ENCODE data around the gene MLPH. TPM values are rescaled to one million over a fixed set of nuclear protein-coding genes. Genes with fewer than 3 reads are reported as not detected.

The MLPH gene
- total and polyA plus RNA-seq, 2 of the 4 experiments (the other 2 are of a cell fraction), result 13.8 to 21.6 TPM

GRCh38 chr2:237591141-237591881 is 104.3 kb downstream of the MLPH start:
- Histone ChIP-seq H2BK5ac (ENCODE audit: low read depth, low read length, poor library complexity, severe bottlenecking) (no peak overlapping the region), H4K91ac (ENCODE audit: insufficient read depth, low read depth, low read length) (no peak overlapping the region), H3K18ac (ENCODE audit: low read depth, low read length) (no peak overlapping the region), H3K4ac (ENCODE audit: low read depth, low read length) (no peak overlapping the region), H3K14ac (replicated peaks; ENCODE audit: low read depth, low read length) (no peak overlapping the region), H3K4me2 (ENCODE audit: low read depth, low read length) (no peak overlapping the region), H3K4me1 (ENCODE audit: control insufficient read depth, insufficient read depth, low read length) (peaks cover 6% of the 10 kb centered on the region), H4K20me1 (ENCODE audit: insufficient read depth, low read length) (no peaks in the 10 kb centered on the region), H3K9ac (ENCODE audit: low read depth, low read length) (no peak overlapping the region), H3K23ac (ENCODE audit: low read depth, low read length) (no peak overlapping the region), H2BK20ac (ENCODE audit: low read depth, low read length) (no peak overlapping the region), H3K9me1 (ENCODE audit: insufficient read depth, low read length) (no peaks in the 10 kb centered on the region), H3K56ac (ENCODE audit: extremely low read depth, insufficient read depth, low read length) (no peak overlapping the region), H2BK120ac (ENCODE audit: low read depth, low read length) (no peak overlapping the region), H3K27ac (ENCODE audit: insufficient read depth, low read length) (no peak overlapping the region), H3K79me1 (ENCODE audit: low read depth in 1 of 2, low read length in 2 of 2) (no peaks in the 10 kb centered on the region), H3K36me3 (ENCODE audit: control insufficient read depth, insufficient read depth, low read length) (no peaks in the 10 kb centered on the region), H2BK15ac (ENCODE audit: low read depth, low read length) (no peak overlapping the region), H3K9me3 (ENCODE audit: control insufficient read depth, insufficient read depth, low read length) (peaks cover 3% of the 10 kb centered on the region; the same call in 1 of the 2 replicates), H4K8ac (ENCODE audit: low read depth in 2 of 2, low read length in 2 of 2) (no peak overlapping the region), H3K27me3 (ENCODE audit: control insufficient read depth, insufficient read depth, low read length) (no peaks in the 10 kb centered on the region), H2AK9ac (replicated peaks; ENCODE audit: low read depth, low read length, poor library complexity) (peak overlapping the region; percentile 20), H3K4me3 (ENCODE audit: insufficient read depth, low read depth, low read length) (no peak overlapping the region), H2AK5ac (ENCODE audit: low read depth, low read length) (no peak overlapping the region), H4K5ac (ENCODE audit: low read depth, low read length) (no peak overlapping the region), H2AFZ (replicated peaks; ENCODE audit: low read length, poor library complexity) (no peak overlapping the region)
- in situ Hi-C loops (cut with MboI; ENCODE audit: low sequenced_read_pairs) (loop anchor here (5.0 kb wide), 1 partner anchor 151 kb away; no protein-coding TSS in a partner anchor), intact Hi-C loops (cut with micrococcal nuclease) (no loop called here), dilution Hi-C loops (cut with HindIII; ENCODE audit: low sequenced_read_pairs, unreplicated experiment) (no loop called here)
- WGBS, 2 experiments (ENCODE audit: extremely low coverage in 2 of 2, insufficient read length in 1 of 2), result 62% methylated on average over 6 of the region's 19 CpGs; no CpG with 5 or more reads in 1 of the 2 experiments
- POLR2A ChIA-PET (ENCODE audit: unreplicated experiment), result no interaction called here
- no TSS peak for BruUV-seq (replicated peaks)
- CTCF ChIA-PET, result interaction anchor here (1.5 kb wide), 1 partner anchor 154 kb away, joined by 7 read pairs; no protein-coding TSS in a partner anchor
- DNase-seq (no peak), ATAC-seq (ENCODE audit: low read depth) (no peak)
- TF ChIP-seq MAFK (IDR thresholded peaks at IDR 0.05; ENCODE audit: low read depth, low read length) (no peak), FOS (IDR thresholded peaks at IDR 0.05; ENCODE audit: low read depth, low read length) (no peak), POLR2A (IDR thresholded peaks at IDR 0.05; ENCODE audit: low read depth, low read length) (no peak), CEBPB (IDR thresholded peaks at IDR 0.05; ENCODE audit: low read depth, low read length) (no peak), CTCF (conservative IDR thresholded peaks at IDR 0.05; ENCODE audit: low read depth, low read length) (no peak), RFX5 (IDR thresholded peaks at IDR 0.05; ENCODE audit: low read depth, low read length) (no peak), CHD1 (IDR thresholded peaks at IDR 0.05; ENCODE audit: low read depth, low read length) (no peak), RCOR1 (IDR thresholded peaks at IDR 0.05; ENCODE audit: insufficient replicate concordance, low read length) (no peak), RAD21 (IDR thresholded peaks at IDR 0.05; ENCODE audit: low read length) (no peak), MXI1 (IDR thresholded peaks at IDR 0.05; ENCODE audit: borderline replicate concordance, low read depth, low read length) (no peak), SMC3 (IDR thresholded peaks at IDR 0.05; ENCODE audit: low read depth, low read length) (no peak), ELK1 (IDR thresholded peaks at IDR 0.05; ENCODE audit: borderline replicate concordance, low read depth, low read length) (no peak), MAZ (IDR thresholded peaks at IDR 0.05; ENCODE audit: borderline replicate concordance, low read depth, low read length) (no peak), BHLHE40 (IDR thresholded peaks at IDR 0.05; ENCODE audit: low read depth, low read length) (no peak), NFE2L2 (IDR thresholded peaks at IDR 0.05; ENCODE audit: low read depth, low read length) (no peak)

Data from IMR-90 (cell line).